Measurements from ENCODE around the gene SH3RF2.

DNA sequence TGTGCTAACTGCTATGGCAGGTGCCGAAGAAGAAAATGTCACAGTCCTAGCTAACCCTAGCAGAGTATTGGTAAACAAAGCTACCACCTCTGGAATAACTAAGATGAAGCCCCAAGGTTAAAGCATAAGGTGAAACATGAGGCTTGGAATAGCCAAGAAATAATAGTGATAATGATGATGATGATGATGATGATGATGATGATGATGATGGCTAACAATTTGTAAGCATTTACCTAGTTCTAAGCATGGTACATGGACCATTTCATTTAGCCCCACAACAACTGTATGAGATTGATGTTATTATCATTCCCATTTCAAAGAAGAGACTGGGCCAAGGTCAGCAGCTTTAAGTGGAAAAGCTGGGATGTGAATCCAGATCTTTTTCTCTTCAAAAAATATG is 35.3 kb downstream of the SH3RF2 start:
- TF ChIP-seq, protein P1, sequence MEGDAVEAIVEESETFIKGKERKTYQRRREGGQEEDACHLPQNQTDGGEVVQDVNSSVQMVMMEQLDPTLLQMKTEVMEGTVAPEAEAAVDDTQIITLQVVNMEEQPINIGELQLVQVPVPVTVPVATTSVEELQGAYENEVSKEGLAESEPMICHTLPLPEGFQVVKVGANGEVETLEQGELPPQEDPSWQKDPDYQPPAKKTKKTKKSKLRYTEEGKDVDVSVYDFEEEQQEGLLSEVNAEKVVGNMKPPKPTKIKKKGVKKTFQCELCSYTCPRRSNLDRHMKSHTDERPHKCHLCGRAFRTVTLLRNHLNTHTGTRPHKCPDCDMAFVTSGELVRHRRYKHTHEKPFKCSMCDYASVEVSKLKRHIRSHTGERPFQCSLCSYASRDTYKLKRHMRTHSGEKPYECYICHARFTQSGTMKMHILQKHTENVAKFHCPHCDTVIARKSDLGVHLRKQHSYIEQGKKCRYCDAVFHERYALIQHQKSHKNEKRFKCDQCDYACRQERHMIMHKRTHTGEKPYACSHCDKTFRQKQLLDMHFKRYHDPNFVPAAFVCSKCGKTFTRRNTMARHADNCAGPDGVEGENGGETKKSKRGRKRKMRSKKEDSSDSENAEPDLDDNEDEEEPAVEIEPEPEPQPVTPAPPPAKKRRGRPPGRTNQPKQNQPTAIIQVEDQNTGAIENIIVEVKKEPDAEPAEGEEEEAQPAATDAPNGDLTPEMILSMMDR (IDR thresholded peaks at IDR 0.05 in 8 of 11, conservative IDR thresholded peaks at IDR 0.05 in 3 of 11) = no peak
- TF ChIP-seq POLR2AphosphoS5 (IDR thresholded peaks at IDR 0.05) (no peak), POLR2A (IDR thresholded peaks at IDR 0.05) (no peak)
